Loucy (cell line): ENCODE measurements around the gene SLC4A9.

Experiments
- CTCF ChIP-seq: fragments of 200-600 bp; sonication (generic); conservative IDR thresholded peaks from 2 replicates; pipeline ENCODE4 v1.5.1; 2014; ENCODE audit warnings: mild to moderate bottlenecking, antibody characterized with exemption, low read length
- EZH2phosphoT487 ChIP-seq: fragments of 200-600 bp; IDR thresholded peaks from 2 replicates; pipeline ENCODE4 v1.6.1; 2018; ENCODE audit warnings: antibody characterized with exemption, mild to moderate bottlenecking, moderate library complexity, borderline replicate concordance

DNA sequence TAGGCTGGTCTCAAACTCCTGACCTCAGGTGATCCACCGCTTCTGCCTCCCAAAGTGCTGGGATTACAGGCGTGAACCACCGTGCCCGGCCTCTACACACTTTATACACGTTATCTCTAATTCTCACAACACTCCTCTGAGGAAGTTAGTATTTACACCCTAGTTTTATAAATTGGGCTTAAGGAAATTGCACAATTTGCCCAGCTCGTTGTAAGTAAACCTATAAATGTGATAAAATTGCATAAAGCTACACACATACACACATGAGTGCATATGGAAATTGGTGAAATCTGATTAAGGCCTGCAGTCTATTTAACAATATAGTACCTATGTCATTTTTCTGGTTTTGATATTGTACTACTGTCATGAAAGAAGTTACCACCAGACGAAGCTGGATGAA is 4.4 kb upstream of the SLC4A9 start:
- TF ChIP-seq CTCF (no peak), EZH2phosphoT487 (no peak)
